Large intestine (tissue), 3 donors: Measurements from ENCODE around the gene TREM1. TPM values are rescaled to one million over a fixed set of nuclear protein-coding genes. Genes with fewer than 3 reads are reported as not detected.

ENCODE experiments used
- DNase-seq, 2 donors: peaks; one replicate each; pipeline versions ENCODE4 v3.0.0 to v3.0.0-alpha.2; 2013
- H3K27ac ChIP-seq: one replicate; pipeline ENCODE4 v1.5.1; 2013; ENCODE audit warnings: low read length
- H3K27me3 ChIP-seq: 2 replicates; pipeline ENCODE4 v1.6.1; 2013; ENCODE audit warnings: low read length; ENCODE audit not compliant: control insufficient read depth, insufficient read depth
- H3K36me3 ChIP-seq: 2 replicates; pipeline ENCODE4 v1.6.1; 2013; ENCODE audit warnings: low read length; ENCODE audit not compliant: control insufficient read depth, insufficient read depth
- H3K4me1 ChIP-seq: one replicate; pipeline ENCODE4 v1.6.1; 2013; ENCODE audit warnings: low read length; ENCODE audit not compliant: control insufficient read depth, insufficient read depth
- H3K4me3 ChIP-seq: one replicate; pipeline ENCODE4 v1.5.1; 2013; ENCODE audit warnings: low read length
- H3K9me3 ChIP-seq: one replicate; pipeline ENCODE4 v1.6.1; 2013; ENCODE audit warnings: mild to moderate bottlenecking, low read depth, low read length, moderate library complexity; ENCODE audit not compliant: control insufficient read depth
- WGBS: methylation state at CpG from one replicate; pipeline ENCODE4 v1.1.5; 2013; ENCODE audit warnings: low lambda C conversion rate; ENCODE audit not compliant: insufficient coverage; 5-methylcytosine and 5-hydroxymethylcytosine counted together
- polyA plus RNA-seq: library from polyadenylated mRNA; unstranded; fragments of 120-200 nt; gene quantifications from one replicate; pipeline ENCODE4 v1.2.1, GENCODE V29; 2013

TREM1 gene
- polyA plus RNA-seq, 1 donor: 0.06 TPM

DNA sequence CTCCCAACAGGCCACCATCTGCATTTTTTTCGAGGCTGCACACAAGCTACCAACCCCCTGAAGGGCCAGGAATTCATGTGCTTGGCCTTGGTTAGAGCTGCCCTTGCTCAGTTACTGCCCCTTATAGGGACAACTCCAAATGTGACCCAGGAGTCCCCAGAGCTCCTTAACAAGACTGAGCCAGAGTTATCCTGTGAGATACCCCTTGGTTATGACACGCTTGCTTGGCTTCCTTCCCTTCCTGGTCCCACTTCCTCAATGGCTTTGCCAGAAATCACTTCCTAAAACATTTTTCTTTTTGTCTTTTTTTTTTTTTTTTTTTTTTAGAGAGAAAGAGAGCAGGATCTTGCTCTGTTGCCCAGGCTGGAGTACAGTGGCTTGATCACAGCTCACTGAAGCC lies 8.9 kb downstream of the TREM1 start:
- WGBS: no CpG with 5 or more reads among the region's 2 CpGs
- no peak for DNase-seq

DNA sequence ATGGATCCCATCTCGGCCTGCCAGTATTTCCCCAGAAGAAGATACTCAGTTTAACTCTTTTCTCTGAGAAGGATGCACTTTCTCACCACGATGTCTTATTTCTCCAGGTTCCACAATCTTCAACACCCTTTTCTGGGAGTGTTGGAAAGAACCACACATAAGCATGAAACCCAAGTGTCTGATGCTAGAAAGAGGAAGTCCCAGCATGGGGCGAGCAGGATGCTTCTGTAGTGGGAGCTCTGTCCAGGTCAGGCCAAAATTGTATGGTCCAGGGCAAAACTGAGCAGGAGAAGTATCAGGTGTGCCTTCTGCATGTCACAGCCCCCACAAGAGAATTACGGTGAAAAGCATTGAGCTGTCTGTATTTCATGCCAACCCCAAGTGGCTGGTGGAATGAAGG lies 11.0 kb downstream of the TREM1 start:
- Histone ChIP-seq H3K27me3 (peaks cover 37% of the 10 kb centered on the region), H3K9me3 (no peaks in the 10 kb centered on the region), H3K4me3 (no peak overlapping the region), H3K27ac (no peak overlapping the region), H3K36me3 (no peaks in the 10 kb centered on the region), H3K4me1 (no peaks in the 10 kb centered on the region)
- no peak for DNase-seq
- no CpG with 5 or more reads among the region's 4 CpGs for WGBS

More for the DNA sequence above, 8.9 kb downstream of the TREM1 start:
- no peaks in the 10 kb centered on the region for H3K9me3 ChIP-seq
- peaks cover 28% of the 10 kb centered on the region for H3K27me3 ChIP-seq
- no peaks in the 10 kb centered on the region for H3K4me1 ChIP-seq
- no peak overlapping the region for H3K27ac ChIP-seq
- no peak overlapping the region for H3K4me3 ChIP-seq
- no peaks in the 10 kb centered on the region for H3K36me3 ChIP-seq

DNA sequence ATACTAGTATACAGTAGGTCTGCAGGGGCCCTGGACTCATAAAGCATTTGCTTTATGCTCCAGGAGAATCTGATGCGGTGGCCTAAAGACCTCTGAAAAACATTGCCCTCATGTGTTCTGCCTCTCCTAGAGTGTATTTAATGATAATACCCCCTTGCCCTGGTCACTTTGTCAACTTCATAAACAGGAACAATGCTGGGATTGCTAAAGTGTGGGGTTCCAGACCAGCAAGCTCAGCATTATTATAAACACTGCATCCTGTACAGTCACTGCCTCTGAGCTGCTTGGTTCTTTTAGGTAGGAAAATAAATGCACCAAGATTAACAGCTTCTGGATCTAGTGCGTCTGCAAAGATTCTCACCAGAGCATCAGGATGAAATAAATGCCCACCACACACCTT lies 12.2 kb downstream of the TREM1 start:
- WGBS: no CpG with 5 or more reads among the region's 2 CpGs
- H3K36me3 ChIP-seq: no peaks in the 10 kb centered on the region
- H3K4me3 ChIP-seq: no peak overlapping the region
- H3K4me1 ChIP-seq: no peaks in the 10 kb centered on the region
- no peaks in the 10 kb centered on the region for H3K9me3 ChIP-seq
- H3K27me3 ChIP-seq: peaks cover 37% of the 10 kb centered on the region
- H3K27ac ChIP-seq: no peak overlapping the region
- no peak for DNase-seq

GRCh38 chr6:41273714-41274113 lies 12.8 kb downstream of the TREM1 start:
- H3K4me3 ChIP-seq: no peak overlapping the region
- no peaks in the 10 kb centered on the region for H3K36me3 ChIP-seq
- no peak for DNase-seq
- H3K27me3 ChIP-seq: peaks cover 37% of the 10 kb centered on the region
- no peak overlapping the region for H3K27ac ChIP-seq
- no peaks in the 10 kb centered on the region for H3K9me3 ChIP-seq
- WGBS: 90% methylated on average over 2 of the region's 5 CpGs
- no peaks in the 10 kb centered on the region for H3K4me1 ChIP-seq

DNA sequence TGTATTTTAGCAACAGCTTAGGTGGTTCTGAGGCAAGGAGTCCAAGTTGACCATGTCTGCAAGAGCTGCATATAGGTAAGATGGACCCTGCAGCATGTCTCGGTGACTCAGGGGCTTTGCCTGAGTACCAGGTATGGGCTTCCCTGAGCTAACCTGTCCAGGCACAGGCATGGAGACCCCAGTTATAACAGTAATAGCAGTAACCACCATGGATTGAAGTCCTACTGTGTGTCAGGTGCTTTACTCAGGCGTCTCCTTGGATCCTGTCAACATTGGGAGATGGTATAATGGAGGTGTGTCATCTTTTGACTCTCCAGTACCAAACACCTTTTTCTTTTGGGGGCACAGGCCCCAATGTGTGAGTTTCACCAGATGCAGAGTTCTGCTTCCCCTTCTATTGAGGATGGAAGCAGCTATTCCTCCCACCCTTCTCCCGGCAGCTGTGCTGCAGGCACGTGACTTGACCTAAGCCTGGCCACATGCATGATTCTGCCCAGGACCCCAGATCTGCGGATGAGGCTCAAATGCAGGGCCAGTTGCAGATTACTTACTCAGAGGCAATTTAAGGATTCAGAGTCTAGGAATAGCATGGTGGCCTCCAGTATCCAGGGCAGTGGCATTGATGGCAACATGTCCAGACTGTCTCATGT lies 13.8 kb downstream of the TREM1 start:
- DNase-seq: no peak
- no CpG with 5 or more reads among the region's 5 CpGs for WGBS
- Histone ChIP-seq H3K36me3 (no peaks in the 10 kb centered on the region), H3K4me3 (no peak overlapping the region), H3K4me1 (no peaks in the 10 kb centered on the region), H3K27me3 (peaks cover 35% of the 10 kb centered on the region), H3K27ac (no peak overlapping the region), H3K9me3 (no peaks in the 10 kb centered on the region)

GRCh38 chr6:41271901-41272395 lies 14.5 kb downstream of the TREM1 start:
- H3K4me1 ChIP-seq: no peaks in the 10 kb centered on the region
- no peak overlapping the region for H3K27ac ChIP-seq
- no peaks in the 10 kb centered on the region for H3K36me3 ChIP-seq
- peaks cover 28% of the 10 kb centered on the region for H3K27me3 ChIP-seq
- DNase-seq: no peak
- WGBS: no CpG with 5 or more reads among the region's 7 CpGs
- H3K9me3 ChIP-seq: no peaks in the 10 kb centered on the region
- no peak overlapping the region for H3K4me3 ChIP-seq

- DNase-seq: no peak
- Histone ChIP-seq H3K4me3 (no peak overlapping the region), H3K36me3 (no peaks in the 10 kb centered on the region), H3K9me3 (no peaks in the 10 kb centered on the region), H3K4me1 (no peaks in the 10 kb centered on the region), H3K27ac (no peak overlapping the region), H3K27me3 (peaks cover 18% of the 10 kb centered on the region)
- no CpG with 5 or more reads among the region's 4 CpGs for WGBS
Observed at GRCh38 chr6:41269716-41270115, 16.8 kb downstream of the TREM1 start.

DNA sequence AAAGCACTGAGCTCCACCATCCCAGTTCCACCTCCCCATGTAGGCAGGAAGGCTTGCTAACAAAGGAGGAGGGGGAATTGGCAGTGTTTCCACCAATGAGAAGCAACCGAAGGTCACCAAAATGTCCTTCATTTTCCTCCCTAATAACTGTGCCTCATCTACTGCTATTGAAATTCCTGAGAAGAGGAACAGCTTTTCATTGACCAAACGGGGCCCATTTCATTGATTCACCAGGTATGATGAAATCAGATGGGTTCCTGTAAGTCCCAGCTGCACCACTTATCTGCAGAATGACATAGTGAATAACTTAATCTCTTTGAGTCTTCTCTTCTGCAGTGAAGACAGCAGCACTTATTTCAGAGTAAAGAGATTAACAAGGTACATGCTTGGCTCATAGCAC lies 17.3 kb downstream of the TREM1 start:
- H3K4me1 ChIP-seq: no peaks in the 10 kb centered on the region
- no peaks in the 10 kb centered on the region for H3K36me3 ChIP-seq
- H3K9me3 ChIP-seq: no peaks in the 10 kb centered on the region
- peaks cover 15% of the 10 kb centered on the region for H3K27me3 ChIP-seq
- no CpG with 5 or more reads among the region's 2 CpGs for WGBS
- no peak overlapping the region for H3K4me3 ChIP-seq
- DNase-seq: no peak
- H3K27ac ChIP-seq: no peak overlapping the region

DNA sequence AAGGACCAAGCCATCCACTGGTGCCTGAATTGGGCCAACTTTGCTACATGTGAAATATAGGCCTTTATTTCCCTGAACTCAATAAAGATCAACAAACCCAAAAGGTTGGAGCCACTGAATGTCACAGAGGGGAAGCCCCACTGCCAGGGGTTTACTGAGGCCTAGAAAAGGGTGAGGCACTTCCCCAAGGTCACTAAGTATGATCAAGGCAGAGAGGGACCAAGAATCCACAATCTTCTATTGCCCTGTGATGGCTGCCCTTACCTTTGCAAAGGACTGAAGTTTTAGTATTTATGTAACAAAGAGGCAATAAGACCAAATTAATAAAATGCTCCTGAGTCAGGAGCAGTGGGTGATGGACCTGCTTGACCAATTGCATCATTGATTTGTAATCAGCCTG lies 18.0 kb downstream of the TREM1 start:
- H3K36me3 ChIP-seq: no peaks in the 10 kb centered on the region
- no peaks in the 10 kb centered on the region for H3K4me1 ChIP-seq
- H3K27me3 ChIP-seq: peaks cover 15% of the 10 kb centered on the region
- H3K4me3 ChIP-seq: no peak overlapping the region
- DNase-seq: no peak
- H3K27ac ChIP-seq: no peak overlapping the region
- no peaks in the 10 kb centered on the region for H3K9me3 ChIP-seq

- Histone ChIP-seq H3K27ac (no peak overlapping the region), H3K36me3 (no peaks in the 10 kb centered on the region), H3K9me3 (peaks cover 12% of the 10 kb centered on the region), H3K4me1 (no peaks in the 10 kb centered on the region), H3K27me3 (peaks cover 6% of the 10 kb centered on the region), H3K4me3 (no peak overlapping the region)
- DNase-seq: no peak
Observed at GRCh38 chr6:41266541-41266940, 19.9 kb downstream of the TREM1 start.

- H3K27ac ChIP-seq: no peak overlapping the region
- 100% methylated on average over 1 of the region's 1 CpG for WGBS
- H3K36me3 ChIP-seq: no peaks in the 10 kb centered on the region
- H3K4me1 ChIP-seq: no peaks in the 10 kb centered on the region
- H3K4me3 ChIP-seq: no peak overlapping the region
- H3K27me3 ChIP-seq: peaks cover 2% of the 10 kb centered on the region
- peaks cover 14% of the 10 kb centered on the region for H3K9me3 ChIP-seq
- no peak for DNase-seq
Observed at GRCh38 chr6:41263267-41263666, 23.2 kb downstream of the TREM1 start.
